ENCODE data around the gene SH3TC1.

Gene SH3TC1

GRCh38 chr4:8191136-8191747, 7.8 kb upstream of the SH3TC1 start:
- Histone ChIP-seq H4K20me1 (ENCODE audit: insufficient read depth, low read length) (no peaks in the 10 kb centered on the region), H3K27me3 (ENCODE audit: low read depth, low read length) (peaks cover 35% of the 10 kb centered on the region), H3K4me2 (ENCODE audit: low read length) (no peak overlapping the region), H3K27ac (ENCODE audit: low read length) (no peak overlapping the region), H3K4me1 (ENCODE audit: low read length) (peaks cover 4% of the 10 kb centered on the region), H3K4me3 (ENCODE audit: low read length) (no peak overlapping the region), H3K79me2 (ENCODE audit: low read length) (no peaks in the 10 kb centered on the region), H3K9me3 (ENCODE audit: insufficient read depth, low read length) (no peaks in the 10 kb centered on the region), H2AFZ (ENCODE audit: low read depth, low read length) (no peak overlapping the region), H3K36me3 (replicated peaks; ENCODE audit: low read depth, low read length) (no peaks in the 10 kb centered on the region), H3K9ac (ENCODE audit: low read length) (no peak overlapping the region)
- no peak for TF ChIP-seq EZH2phosphoT487 (IDR thresholded peaks at IDR 0.05; ENCODE audit: low read depth)
- TF ChIP-seq, protein P1, sequence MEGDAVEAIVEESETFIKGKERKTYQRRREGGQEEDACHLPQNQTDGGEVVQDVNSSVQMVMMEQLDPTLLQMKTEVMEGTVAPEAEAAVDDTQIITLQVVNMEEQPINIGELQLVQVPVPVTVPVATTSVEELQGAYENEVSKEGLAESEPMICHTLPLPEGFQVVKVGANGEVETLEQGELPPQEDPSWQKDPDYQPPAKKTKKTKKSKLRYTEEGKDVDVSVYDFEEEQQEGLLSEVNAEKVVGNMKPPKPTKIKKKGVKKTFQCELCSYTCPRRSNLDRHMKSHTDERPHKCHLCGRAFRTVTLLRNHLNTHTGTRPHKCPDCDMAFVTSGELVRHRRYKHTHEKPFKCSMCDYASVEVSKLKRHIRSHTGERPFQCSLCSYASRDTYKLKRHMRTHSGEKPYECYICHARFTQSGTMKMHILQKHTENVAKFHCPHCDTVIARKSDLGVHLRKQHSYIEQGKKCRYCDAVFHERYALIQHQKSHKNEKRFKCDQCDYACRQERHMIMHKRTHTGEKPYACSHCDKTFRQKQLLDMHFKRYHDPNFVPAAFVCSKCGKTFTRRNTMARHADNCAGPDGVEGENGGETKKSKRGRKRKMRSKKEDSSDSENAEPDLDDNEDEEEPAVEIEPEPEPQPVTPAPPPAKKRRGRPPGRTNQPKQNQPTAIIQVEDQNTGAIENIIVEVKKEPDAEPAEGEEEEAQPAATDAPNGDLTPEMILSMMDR (IDR thresholded peaks at IDR 0.05; ENCODE audit: low read depth, low read length) = no peak

GRCh38 chr4:8192748-8193738, 6.0 kb upstream of the SH3TC1 start:
- H3K36me3 ChIP-seq (replicated peaks; ENCODE audit: low read depth, low read length) = no peaks in the 10 kb centered on the region
- no peaks in the 10 kb centered on the region for H4K20me1 ChIP-seq (ENCODE audit: insufficient read depth, low read length)
- H2AFZ ChIP-seq (ENCODE audit: low read depth, low read length) = no peak overlapping the region
- H3K79me2 ChIP-seq (ENCODE audit: low read length) = no peaks in the 10 kb centered on the region
- no peak overlapping the region for H3K4me3 ChIP-seq (ENCODE audit: low read length)
- peaks cover 6% of the 10 kb centered on the region for H3K4me1 ChIP-seq (ENCODE audit: low read length)
- no peaks in the 10 kb centered on the region for H3K9me3 ChIP-seq (ENCODE audit: insufficient read depth, low read length)
- TF ChIP-seq EZH2phosphoT487 (IDR thresholded peaks at IDR 0.05; ENCODE audit: low read depth) = no peak
- TF ChIP-seq, protein P1 (IDR thresholded peaks at IDR 0.05; ENCODE audit: low read depth, low read length) = peak; percentile 46
- no peak overlapping the region for H3K27ac ChIP-seq (ENCODE audit: low read length)
- no peak overlapping the region for H3K9ac ChIP-seq (ENCODE audit: low read length)
- H3K27me3 ChIP-seq (ENCODE audit: low read depth, low read length) = peaks cover 33% of the 10 kb centered on the region
- peak overlapping the region; percentile 34; the same call in 1 of the 2 replicates for H3K4me2 ChIP-seq (ENCODE audit: low read length)

- Histone ChIP-seq H3K4me1 (ENCODE audit: low read length) (peaks cover 19% of the 10 kb centered on the region), H3K9me3 (ENCODE audit: insufficient read depth, low read length) (no peaks in the 10 kb centered on the region), H3K4me3 (ENCODE audit: low read length) (no peak overlapping the region), H3K4me2 (ENCODE audit: low read length) (no peak overlapping the region), H3K79me2 (ENCODE audit: low read length) (no peaks in the 10 kb centered on the region), H3K27me3 (ENCODE audit: low read depth, low read length) (peaks cover 33% of the 10 kb centered on the region), H3K9ac (ENCODE audit: low read length) (no peak overlapping the region), H3K36me3 (replicated peaks; ENCODE audit: low read depth, low read length) (no peaks in the 10 kb centered on the region), H3K27ac (ENCODE audit: low read length) (no peak overlapping the region), H4K20me1 (ENCODE audit: insufficient read depth, low read length) (no peaks in the 10 kb centered on the region), H2AFZ (ENCODE audit: low read depth, low read length) (no peak overlapping the region)
- TF ChIP-seq EZH2phosphoT487 (IDR thresholded peaks at IDR 0.05; ENCODE audit: low read depth) = no peak
- TF ChIP-seq, protein P1 (IDR thresholded peaks at IDR 0.05; ENCODE audit: low read depth, low read length) = no peak
These were observed 4.5 kb upstream of the SH3TC1 start for GRCh38 chr4:8194306-8195242.
